Mesodermal cell (in vitro differentiated cells): ENCODE results near the gene SDK1.

Experiments
- H3K27ac ChIP-seq: 2 replicates; pipeline ENCODE4 v1.7.0; 2013; ENCODE audit warnings: mild to moderate bottlenecking, low read depth, low read length, moderate library complexity; ENCODE audit not compliant: severe bottlenecking
- H3K36me3 ChIP-seq: 2 replicates; pipeline ENCODE4 v1.7.1; 2013; ENCODE audit warnings: mild to moderate bottlenecking, low read length, moderate library complexity; ENCODE audit not compliant: control insufficient read depth, insufficient read depth
- H3K4me1 ChIP-seq: one replicate; pipeline ENCODE4 v1.7.1; 2013; ENCODE audit warnings: mild to moderate bottlenecking, low read length; ENCODE audit not compliant: insufficient read depth, control insufficient read depth, poor library complexity, severe bottlenecking
- H3K4me3 ChIP-seq: 2 replicates; pipeline ENCODE4 v1.7.0; 2013; ENCODE audit warnings: low read length, control low read depth, mild to moderate bottlenecking; ENCODE audit not compliant: insufficient read depth, poor library complexity, severe bottlenecking; ENCODE audit errors: extremely low read depth
- H3K9me3 ChIP-seq: 2 replicates; pipeline ENCODE4 v1.7.1; 2013; ENCODE audit warnings: mild to moderate bottlenecking, low read length, moderate library complexity; ENCODE audit not compliant: control insufficient read depth
- WGBS, 2 experiments: methylation state at CpG; one replicate each; pipeline ENCODE4 v1.1.5; 2013; ENCODE audit warnings: missing lambda C conversion rate in 2 of 2; ENCODE audit not compliant: insufficient coverage in 2 of 2; 5-methylcytosine and 5-hydroxymethylcytosine counted together

Gene SDK1

DNA sequence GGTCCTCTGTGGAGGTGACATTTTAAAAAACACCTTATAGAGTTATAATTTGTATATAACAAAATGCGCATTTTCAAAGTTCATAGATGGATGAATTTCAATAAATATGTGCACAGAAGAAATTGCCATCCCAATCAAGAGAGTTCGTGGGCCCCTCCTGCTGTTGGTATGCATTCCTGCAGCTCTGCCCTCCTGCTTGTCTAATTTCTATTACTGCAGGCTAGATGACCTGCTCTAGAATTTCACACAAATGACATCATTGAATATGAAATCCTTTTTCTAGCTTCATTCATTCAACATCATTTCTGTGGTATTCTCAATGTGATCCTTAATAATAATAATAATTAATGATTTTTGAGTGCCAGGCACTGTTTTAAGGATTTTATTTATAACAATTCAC is 348.2 kb downstream of the SDK1 start:
- Histone ChIP-seq H3K9me3 (no peaks in the 10 kb centered on the region), H3K36me3 (no peaks in the 10 kb centered on the region), H3K4me1 (no peaks in the 10 kb centered on the region), H3K4me3 (no peak overlapping the region), H3K27ac (no peak overlapping the region)
- WGBS, 2 experiments: 67 to 100% methylated on average over 1 of the region's 2 CpGs

DNA sequence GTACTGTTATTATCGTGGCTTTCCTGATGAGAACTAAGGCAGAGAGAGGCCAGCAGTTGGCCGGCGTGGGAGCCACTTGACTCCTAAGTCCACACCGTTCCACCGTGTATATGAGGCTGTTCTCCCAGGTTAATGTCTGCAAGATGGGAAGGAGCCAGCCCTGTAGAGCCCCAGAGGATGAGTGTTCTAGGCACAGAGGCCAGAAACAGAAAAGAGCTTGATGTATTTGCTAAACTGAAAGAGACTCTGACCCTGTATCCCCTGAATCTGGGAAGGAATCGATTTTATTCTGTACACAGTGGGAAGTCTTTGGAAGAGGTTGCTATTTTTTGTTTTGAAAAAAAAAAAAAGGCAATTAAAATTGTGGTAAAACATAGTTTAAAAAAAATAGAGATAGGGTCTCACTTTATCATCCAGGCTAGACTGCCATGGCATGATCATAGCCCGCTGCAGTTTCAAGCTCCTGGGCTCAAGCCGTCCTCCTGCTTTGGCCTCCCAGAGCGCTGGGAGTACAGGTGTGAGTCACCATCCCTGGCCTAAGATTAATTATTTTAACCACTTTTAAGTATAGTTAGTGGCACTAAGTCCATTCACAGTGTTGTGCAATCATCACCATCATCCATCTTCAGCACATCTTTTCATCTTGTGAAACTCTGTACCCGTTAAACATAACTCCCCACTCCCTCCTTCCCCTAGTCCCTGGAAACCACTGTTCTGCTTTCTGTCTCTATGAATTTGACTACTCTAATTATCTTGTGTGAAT is 348.8 kb downstream of the SDK1 start:
- Histone ChIP-seq H3K27ac (no peak overlapping the region), H3K4me3 (no peak overlapping the region)
- WGBS, 2 experiments: 88% methylated on average over 7 to 9 of the region's 10 CpGs

DNA sequence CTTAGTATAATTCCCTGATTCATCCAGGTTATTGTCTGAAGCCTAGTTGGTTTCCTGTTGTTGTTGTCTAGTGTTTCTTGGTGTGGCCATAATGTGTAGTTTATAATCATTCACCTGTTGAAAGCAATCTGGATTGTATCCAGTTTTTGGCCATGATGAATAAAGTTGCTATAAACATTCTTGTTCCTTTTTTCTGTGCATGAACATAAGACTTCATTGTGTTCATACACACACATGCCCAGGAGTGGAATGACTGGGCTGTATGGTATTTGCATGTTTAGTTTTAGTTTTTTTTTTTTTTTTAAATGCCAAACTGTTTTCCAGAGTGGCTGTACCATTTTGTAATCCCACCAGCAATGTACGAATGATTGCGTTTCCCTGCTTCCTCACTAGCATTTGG is 349.8 kb downstream of the SDK1 start:
- no CpG with 5 or more reads among the region's 2 CpGs for WGBS, 2 experiments
- H3K36me3 ChIP-seq: no peaks in the 10 kb centered on the region
- no peaks in the 10 kb centered on the region for H3K4me1 ChIP-seq
- H3K4me3 ChIP-seq: no peak overlapping the region
- no peak overlapping the region for H3K27ac ChIP-seq
- H3K9me3 ChIP-seq: no peaks in the 10 kb centered on the region

More for the DNA sequence above, 348.8 kb downstream of the SDK1 start:
- Histone ChIP-seq H3K36me3 (no peaks in the 10 kb centered on the region), H3K4me1 (no peaks in the 10 kb centered on the region), H3K9me3 (no peaks in the 10 kb centered on the region)

DNA sequence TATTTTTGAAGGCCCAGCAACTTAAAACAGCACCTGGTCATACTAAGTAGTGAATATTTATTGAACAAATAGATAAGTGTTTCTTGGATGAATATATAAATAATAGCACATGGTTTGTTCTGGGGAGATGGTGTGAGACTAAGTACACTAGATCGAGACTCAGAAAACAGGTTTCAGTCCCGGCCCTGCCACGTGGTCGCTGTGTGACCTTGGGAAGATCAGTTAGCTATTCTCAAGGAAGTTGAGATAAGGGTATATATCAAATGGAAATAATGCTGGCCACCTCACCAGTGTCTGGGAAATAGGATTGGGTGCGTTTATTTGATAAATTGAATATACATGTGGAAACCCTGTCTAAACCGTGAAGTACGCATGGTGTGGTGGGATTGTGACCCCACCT is 354.6 kb downstream of the SDK1 start:
- Histone ChIP-seq H3K4me1 (no peaks in the 10 kb centered on the region), H3K4me3 (no peak overlapping the region), H3K36me3 (no peaks in the 10 kb centered on the region), H3K9me3 (no peaks in the 10 kb centered on the region), H3K27ac (no peak overlapping the region)
- 90 to 96% methylated on average over 4 of the region's 7 CpGs for WGBS, 2 experiments

DNA sequence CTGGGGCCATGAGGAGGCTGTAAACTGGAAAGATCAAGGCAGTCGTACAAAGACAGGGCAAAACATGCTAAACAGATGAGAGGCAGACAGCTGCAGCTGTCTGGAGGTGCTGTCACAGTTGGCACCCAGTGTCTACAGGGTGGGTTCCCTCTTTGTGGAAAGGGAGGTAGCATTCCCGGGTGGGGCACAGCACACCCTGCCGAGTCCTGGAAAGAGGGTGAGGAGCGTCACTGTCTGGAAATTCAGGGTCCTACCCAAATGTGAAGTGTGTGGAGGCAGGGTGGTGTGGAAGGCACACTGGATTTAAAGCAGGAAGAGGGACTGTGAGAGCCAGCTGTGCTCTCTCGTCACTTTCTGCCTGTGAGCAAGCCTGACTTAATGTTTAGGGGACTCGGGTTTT is 356.2 kb downstream of the SDK1 start:
- H3K36me3 ChIP-seq: no peaks in the 10 kb centered on the region
- H3K9me3 ChIP-seq: no peaks in the 10 kb centered on the region
- no peak overlapping the region for H3K27ac ChIP-seq
- 86 to 90% methylated on average over 3 to 5 of the region's 6 CpGs for WGBS, 2 experiments
- H3K4me3 ChIP-seq: no peak overlapping the region
- no peaks in the 10 kb centered on the region for H3K4me1 ChIP-seq

DNA sequence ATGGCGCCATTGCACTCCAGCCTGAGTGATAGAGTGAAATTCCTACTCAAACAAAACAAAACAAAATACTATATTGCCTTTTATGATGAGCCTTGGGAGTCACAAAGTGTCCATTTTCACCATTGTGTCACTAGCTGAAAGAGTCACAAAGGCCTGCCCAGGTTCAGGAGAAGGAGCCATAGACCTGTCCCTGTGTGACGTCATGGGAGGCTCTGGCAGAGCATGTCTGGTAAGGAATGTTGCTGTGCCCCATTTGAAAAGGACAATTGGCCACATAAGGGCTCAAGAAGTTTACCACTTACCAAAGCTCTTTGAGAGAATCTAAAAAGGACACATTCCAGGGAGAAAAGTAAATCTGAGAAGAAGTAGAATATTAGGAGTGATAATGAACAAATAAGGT is 367.7 kb downstream of the SDK1 start:
- Histone ChIP-seq H3K27ac (no peak overlapping the region), H3K9me3 (no peaks in the 10 kb centered on the region), H3K4me1 (peaks cover 2% of the 10 kb centered on the region), H3K4me3 (no peak overlapping the region), H3K36me3 (no peaks in the 10 kb centered on the region)
- WGBS, 2 experiments: 80 to 88% methylated on average over 1 to 2 of the region's 2 CpGs

DNA sequence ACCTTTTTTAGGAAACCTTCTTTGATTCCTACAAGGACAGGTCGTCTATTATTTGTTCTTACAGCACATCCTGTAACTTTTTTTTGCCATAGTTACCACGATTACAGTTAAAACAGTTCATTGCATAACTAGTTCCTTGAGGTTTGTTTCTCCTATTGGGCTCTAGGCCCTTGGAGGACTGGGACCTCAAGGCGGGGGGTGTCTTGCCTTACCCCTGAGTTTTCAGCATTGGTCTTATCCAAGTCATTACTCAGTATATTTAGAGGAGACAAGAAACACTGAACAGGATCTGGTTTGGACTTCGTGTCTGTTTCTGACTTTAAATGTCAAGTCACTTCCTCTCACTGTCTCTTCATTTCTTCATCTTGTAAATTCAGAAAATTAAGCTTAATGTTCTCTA is 369.8 kb downstream of the SDK1 start:
- H3K27ac ChIP-seq: no peak overlapping the region
- WGBS, 2 experiments: 92 to 94% methylated on average over 2 to 4 of the region's 4 CpGs

DNA sequence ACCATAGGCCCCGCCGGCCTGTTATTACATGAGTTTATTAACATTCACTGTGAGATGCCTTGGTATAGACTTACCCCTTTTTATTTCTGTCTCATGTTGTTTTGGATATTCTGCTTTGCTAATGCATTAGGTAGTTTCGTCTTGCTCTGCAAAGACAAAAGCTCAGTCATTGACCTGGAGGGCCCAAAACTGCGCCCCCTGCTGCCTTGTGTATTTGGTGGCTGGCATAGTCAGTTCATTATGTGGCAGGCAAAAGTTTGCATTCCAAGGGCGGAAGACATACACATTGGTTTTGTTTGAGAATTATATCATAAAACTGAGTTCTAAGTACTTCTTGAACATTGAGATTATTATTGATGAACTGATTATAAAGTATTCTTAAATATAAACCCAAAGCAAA is 372.5 kb downstream of the SDK1 start:
- Histone ChIP-seq H3K9me3 (no peaks in the 10 kb centered on the region), H3K27ac (no peak overlapping the region), H3K36me3 (no peaks in the 10 kb centered on the region), H3K4me1 (peaks cover 2% of the 10 kb centered on the region), H3K4me3 (no peak overlapping the region)
- 0 to 67% methylated on average over 1 to 4 of the region's 5 CpGs for WGBS, 2 experiments

More for the DNA sequence above, 369.8 kb downstream of the SDK1 start:
- Histone ChIP-seq H3K9me3 (no peaks in the 10 kb centered on the region), H3K4me1 (peaks cover 2% of the 10 kb centered on the region), H3K4me3 (no peak overlapping the region), H3K36me3 (no peaks in the 10 kb centered on the region)

DNA sequence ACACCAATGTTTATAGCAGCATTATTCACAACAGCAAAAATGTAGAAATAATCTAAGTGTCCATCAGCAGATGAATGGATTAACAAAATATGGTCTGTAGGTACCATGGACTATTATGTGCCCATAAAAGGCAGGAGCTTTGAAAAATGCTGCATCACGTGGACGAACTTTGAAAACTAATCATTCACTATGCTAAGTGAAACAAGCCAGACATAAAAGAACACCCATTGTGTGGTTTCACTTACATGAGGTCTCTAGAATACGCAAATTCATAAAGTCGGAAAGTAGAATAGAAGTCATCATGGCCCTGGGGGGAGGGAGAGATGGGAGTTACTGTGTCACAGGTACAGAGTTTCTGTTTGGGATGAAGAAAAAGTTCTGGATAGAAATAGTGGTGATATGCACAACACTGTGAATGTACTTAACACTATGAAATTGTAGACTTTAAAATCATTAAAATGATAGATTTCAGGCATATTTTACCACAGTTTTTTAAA is 377.3 kb downstream of the SDK1 start:
- Histone ChIP-seq H3K27ac (no peak overlapping the region), H3K36me3 (no peaks in the 10 kb centered on the region), H3K4me3 (no peak overlapping the region), H3K9me3 (no peaks in the 10 kb centered on the region), H3K4me1 (peaks cover under 1% of the 10 kb centered on the region)
- WGBS, 2 experiments: 88 to 94% methylated on average over 2 to 4 of the region's 4 CpGs

DNA sequence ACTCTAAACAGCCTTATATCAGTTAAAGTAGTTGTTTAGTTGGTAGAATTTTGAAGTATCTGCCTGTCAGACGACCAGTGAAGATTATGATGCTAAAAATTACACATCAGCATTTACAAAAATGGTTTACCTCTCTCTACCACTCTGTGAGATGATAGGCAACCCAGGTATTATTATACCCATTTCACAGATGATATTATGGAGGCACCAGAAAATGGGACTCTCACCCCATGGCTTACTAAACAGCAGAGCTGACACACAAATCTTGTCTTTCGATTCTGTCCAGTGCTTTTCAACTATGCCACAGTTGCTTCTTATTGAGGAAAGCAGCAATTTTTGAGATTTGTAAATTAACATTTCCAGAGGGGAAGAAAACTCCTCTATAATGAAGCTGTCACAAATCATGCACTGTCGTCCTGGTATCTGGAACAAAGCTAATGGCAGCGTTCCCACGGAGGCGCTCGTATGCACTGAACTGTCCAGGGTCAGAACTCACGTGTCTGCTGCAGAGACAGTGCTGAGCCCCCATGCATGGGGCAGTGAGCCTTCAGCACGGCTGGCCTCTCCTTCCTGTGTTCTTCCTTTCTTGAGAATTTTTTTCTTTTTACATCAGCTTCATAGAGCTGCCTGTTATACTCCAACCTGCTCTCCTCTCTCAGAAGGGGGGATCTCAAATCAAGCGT is 381.1 kb downstream of the SDK1 start:
- Histone ChIP-seq H3K4me3 (no peak overlapping the region), H3K27ac (no peak overlapping the region), H3K36me3 (no peaks in the 10 kb centered on the region), H3K4me1 (no peaks in the 10 kb centered on the region), H3K9me3 (no peaks in the 10 kb centered on the region)
- WGBS, 2 experiments: 68 to 78% methylated on average over 7 to 9 of the region's 10 CpGs
